Measurements from ENCODE around the gene RIC8B.

DNA sequence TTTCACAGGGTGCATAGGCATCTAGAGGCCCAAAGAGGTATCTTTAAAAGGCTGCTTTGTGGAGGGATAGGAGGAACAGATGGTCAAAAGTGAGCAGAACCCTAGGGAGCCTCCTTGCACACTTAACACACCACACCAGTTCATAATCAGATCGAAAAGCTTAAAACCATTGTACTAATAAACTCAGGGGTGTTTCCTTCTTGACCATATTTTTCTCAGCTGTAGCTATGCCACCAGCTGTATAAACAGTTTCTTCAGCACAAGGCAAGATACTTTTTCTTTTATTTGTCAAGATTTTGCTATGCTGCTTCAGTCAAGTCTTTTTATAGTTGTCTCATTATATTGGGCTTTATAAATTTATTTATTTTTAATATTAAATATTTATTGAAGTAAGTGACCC lies 88.7 kb downstream of the RIC8B start:
- TF ChIP-seq, protein P1, sequence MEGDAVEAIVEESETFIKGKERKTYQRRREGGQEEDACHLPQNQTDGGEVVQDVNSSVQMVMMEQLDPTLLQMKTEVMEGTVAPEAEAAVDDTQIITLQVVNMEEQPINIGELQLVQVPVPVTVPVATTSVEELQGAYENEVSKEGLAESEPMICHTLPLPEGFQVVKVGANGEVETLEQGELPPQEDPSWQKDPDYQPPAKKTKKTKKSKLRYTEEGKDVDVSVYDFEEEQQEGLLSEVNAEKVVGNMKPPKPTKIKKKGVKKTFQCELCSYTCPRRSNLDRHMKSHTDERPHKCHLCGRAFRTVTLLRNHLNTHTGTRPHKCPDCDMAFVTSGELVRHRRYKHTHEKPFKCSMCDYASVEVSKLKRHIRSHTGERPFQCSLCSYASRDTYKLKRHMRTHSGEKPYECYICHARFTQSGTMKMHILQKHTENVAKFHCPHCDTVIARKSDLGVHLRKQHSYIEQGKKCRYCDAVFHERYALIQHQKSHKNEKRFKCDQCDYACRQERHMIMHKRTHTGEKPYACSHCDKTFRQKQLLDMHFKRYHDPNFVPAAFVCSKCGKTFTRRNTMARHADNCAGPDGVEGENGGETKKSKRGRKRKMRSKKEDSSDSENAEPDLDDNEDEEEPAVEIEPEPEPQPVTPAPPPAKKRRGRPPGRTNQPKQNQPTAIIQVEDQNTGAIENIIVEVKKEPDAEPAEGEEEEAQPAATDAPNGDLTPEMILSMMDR (IDR thresholded peaks at IDR 0.05), result no peak
- TF ChIP-seq EP300 (IDR thresholded peaks at IDR 0.05) (no peak), POLR2A (IDR thresholded peaks at IDR 0.05) (no peak)

Measured in tibial nerve (tissue), 4 donors.